Measurements from ENCODE around the gene AGA. TPM values are rescaled to one million over a fixed set of nuclear protein-coding genes. Genes with fewer than 3 reads are reported as not detected.

The AGA gene
- total and polyA plus RNA-seq, 4 donors, result 10.1 to 29.3 (median 19.2) TPM

DNA sequence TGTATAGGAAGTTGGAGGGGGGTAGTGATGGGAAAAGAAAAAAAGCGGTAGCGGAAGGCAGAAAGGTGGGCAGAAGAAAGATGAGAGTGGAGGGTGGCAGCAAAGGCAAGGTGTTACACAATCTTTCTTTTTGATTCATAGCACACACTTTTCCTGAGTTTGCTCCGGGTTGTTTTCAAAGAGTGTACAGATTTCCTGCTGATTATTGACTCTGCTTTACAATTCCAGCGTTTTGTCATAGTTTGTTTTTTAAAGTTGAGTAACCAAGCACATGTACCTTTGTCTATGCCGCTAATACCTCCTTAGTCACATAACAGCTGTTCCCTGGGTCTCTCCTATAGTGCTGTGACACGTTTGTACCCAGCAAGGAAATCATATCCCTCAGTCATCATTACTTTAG, 50.3 kb downstream of the AGA start:
- DNase-seq (no peak), ATAC-seq (ENCODE audit: low FRiP score) (no peak)
- WGBS, 2 donors, result 86 to 87% methylated on average over 6 of the region's 6 CpGs
- no peaks in the 10 kb centered on the region for H3K27me3 ChIP-seq (ENCODE audit: control insufficient read depth in 1 of 2, insufficient read depth in 2 of 2, low read length in 1 of 2)
- no peaks in the 10 kb centered on the region for H3K36me3 ChIP-seq (ENCODE audit: control insufficient read depth in 1 of 2, insufficient read depth in 2 of 2, low read length in 1 of 2)
- no peak overlapping the region for H3K27ac ChIP-seq (ENCODE audit: low read depth in 1 of 2, low read length in 2 of 2)
- H3K9me3 ChIP-seq (ENCODE audit: control insufficient read depth, low read length), result no peaks in the 10 kb centered on the region
- H3K4me3 ChIP-seq (ENCODE audit: low read length in 2 of 2), result no peak overlapping the region
- no peaks in the 10 kb centered on the region for H3K4me1 ChIP-seq (ENCODE audit: control insufficient read depth in 1 of 2, insufficient read depth in 2 of 2, low read length in 2 of 2)
- intact Hi-C loops (cut with DNase I), result no loop called here

GRCh38 chr4:177391287-177391686, 51.0 kb downstream of the AGA start:
- intact Hi-C loops (cut with DNase I), result no loop called here

DNA sequence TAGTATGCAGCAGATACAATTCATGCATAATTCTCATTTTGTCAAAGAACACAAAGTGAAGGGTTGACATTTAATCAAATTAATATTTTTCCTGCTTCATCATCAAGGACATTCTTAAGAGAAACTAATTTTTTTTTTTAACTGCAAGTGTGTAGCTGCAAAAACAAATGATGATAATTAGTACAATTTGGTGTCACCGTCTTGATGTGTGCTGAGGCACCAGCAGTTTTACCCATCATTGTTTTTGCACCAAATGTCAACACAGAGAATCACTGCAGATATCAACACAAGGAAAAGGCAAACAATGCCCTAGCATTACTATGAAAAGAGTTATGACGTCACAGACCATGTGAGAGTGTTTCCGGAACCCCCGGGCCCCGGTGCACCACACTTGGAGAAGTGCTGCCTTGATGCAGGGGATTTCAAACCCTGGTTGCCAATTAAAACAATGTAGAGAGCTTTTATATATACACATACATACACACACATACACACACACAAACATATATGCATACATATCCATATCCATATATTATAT, 55.9 kb downstream of the AGA start:
- intact Hi-C loops (cut with DNase I), result no loop called here
- ATAC-seq (ENCODE audit: low FRiP score), result no peak
- Histone ChIP-seq H3K36me3 (ENCODE audit: control insufficient read depth in 1 of 2, insufficient read depth in 2 of 2, low read length in 1 of 2) (no peaks in the 10 kb centered on the region), H3K4me3 (ENCODE audit: low read length in 2 of 2) (no peak overlapping the region), H3K27ac (ENCODE audit: low read depth in 1 of 2, low read length in 2 of 2) (no peak overlapping the region), H3K27me3 (ENCODE audit: control insufficient read depth in 1 of 2, insufficient read depth in 2 of 2, low read length in 1 of 2) (no peaks in the 10 kb centered on the region), H3K4me1 (ENCODE audit: control insufficient read depth in 1 of 2, insufficient read depth in 2 of 2, low read length in 2 of 2) (peaks cover 0 to 3% of the 10 kb centered on the region in 2 donors), H3K9me3 (ENCODE audit: control insufficient read depth, low read length) (no peaks in the 10 kb centered on the region)
- 14 to 23% methylated on average over 5 of the region's 5 CpGs for WGBS, 2 donors
- no peak for DNase-seq

More at GRCh38 chr4:177391287-177391686, 51.0 kb downstream of the AGA start:
- peaks cover 0 to 2% of the 10 kb centered on the region in 2 donors for H3K4me1 ChIP-seq (ENCODE audit: control insufficient read depth in 1 of 2, insufficient read depth in 2 of 2, low read length in 2 of 2)
- no peak for DNase-seq
- H3K4me3 ChIP-seq (ENCODE audit: low read length in 2 of 2), result no peak overlapping the region
- H3K27ac ChIP-seq (ENCODE audit: low read depth in 1 of 2, low read length in 2 of 2), result no peak overlapping the region
- 22 to 35% methylated on average over 3 of the region's 3 CpGs for WGBS, 2 donors
- no peak for ATAC-seq (ENCODE audit: low FRiP score)
- no peaks in the 10 kb centered on the region for H3K36me3 ChIP-seq (ENCODE audit: control insufficient read depth in 1 of 2, insufficient read depth in 2 of 2, low read length in 1 of 2)
- H3K27me3 ChIP-seq (ENCODE audit: control insufficient read depth in 1 of 2, insufficient read depth in 2 of 2, low read length in 1 of 2), result no peaks in the 10 kb centered on the region
- H3K9me3 ChIP-seq (ENCODE audit: control insufficient read depth, low read length), result no peaks in the 10 kb centered on the region

DNA sequence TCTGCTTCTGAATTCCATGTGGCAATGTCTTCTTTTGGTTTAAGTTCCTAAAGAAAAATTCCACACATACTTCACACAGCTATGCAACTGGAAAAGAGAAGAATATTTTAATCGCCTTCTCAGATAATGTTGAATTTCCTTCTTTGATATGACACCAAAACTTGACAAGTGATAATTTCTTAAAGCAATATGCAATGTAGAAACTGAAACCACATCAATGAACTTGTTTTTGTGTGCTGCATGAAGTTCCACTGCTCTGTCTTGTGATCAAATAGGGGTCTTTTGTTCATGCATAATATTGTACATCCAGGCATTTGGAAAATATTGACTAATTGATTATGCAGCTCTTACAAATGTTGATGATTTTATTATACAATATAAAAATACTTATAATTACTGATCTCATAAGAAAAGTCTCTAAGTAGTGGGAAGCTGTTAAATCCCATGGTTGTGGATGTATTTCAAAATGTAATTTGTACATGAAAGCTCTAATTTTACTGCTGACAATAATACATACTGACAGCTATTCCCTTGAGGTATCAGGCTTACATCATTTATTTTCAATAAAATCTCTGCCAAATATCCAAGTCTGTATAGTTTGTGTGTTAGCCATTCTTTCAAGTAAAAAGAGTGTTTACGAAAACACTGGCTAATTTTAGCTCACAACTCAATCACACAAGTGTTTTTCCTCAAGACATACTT, 56.5 kb downstream of the AGA start:
- no peaks in the 10 kb centered on the region for H3K27me3 ChIP-seq (ENCODE audit: control insufficient read depth in 1 of 2, insufficient read depth in 2 of 2, low read length in 1 of 2)
- H3K4me3 ChIP-seq (ENCODE audit: low read length in 2 of 2), result no peak overlapping the region
- no peaks in the 10 kb centered on the region for H3K9me3 ChIP-seq (ENCODE audit: control insufficient read depth, low read length)
- DNase-seq (no peak), ATAC-seq (ENCODE audit: low FRiP score) (no peak)
- intact Hi-C loops (cut with DNase I), result no loop called here
- 12 to 19% methylated on average over 2 of the region's 2 CpGs for WGBS, 2 donors
- no peaks in the 10 kb centered on the region for H3K36me3 ChIP-seq (ENCODE audit: control insufficient read depth in 1 of 2, insufficient read depth in 2 of 2, low read length in 1 of 2)
- no peak overlapping the region for H3K27ac ChIP-seq (ENCODE audit: low read depth in 1 of 2, low read length in 2 of 2)
- peaks cover 0 to 3% of the 10 kb centered on the region in 2 donors for H3K4me1 ChIP-seq (ENCODE audit: control insufficient read depth in 1 of 2, insufficient read depth in 2 of 2, low read length in 2 of 2)

DNA sequence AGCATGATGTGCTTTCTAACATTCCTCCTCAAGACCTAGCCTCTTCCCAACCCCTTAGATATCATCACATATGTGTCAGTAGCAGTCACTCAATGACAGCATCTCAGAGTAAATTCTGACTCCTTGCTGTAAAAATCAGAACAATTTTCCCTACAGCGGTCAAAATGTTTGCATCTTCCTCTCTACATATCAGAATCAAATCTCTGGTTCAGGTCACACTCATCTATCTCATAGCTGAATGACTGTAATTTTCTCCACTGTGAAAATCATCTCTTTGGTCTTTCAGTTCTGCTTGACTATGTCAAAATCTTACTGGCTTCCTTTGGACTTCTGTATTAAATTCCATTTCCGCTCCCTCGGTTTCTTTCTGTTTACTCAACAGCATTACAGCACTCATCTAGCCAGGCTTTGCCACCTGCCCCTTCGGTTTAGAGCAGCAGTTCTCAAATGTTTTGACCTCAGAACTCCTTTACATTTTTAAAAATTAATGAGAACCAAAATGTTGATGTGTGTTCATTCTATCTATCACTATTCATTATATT, 57.3 kb downstream of the AGA start:
- Histone ChIP-seq H3K4me1 (ENCODE audit: control insufficient read depth in 1 of 2, insufficient read depth in 2 of 2, low read length in 2 of 2) (peaks cover 0 to 3% of the 10 kb centered on the region in 2 donors), H3K9me3 (ENCODE audit: control insufficient read depth, low read length) (no peaks in the 10 kb centered on the region), H3K4me3 (ENCODE audit: low read length in 2 of 2) (no peak overlapping the region), H3K36me3 (ENCODE audit: control insufficient read depth in 1 of 2, insufficient read depth in 2 of 2, low read length in 1 of 2) (no peaks in the 10 kb centered on the region), H3K27me3 (ENCODE audit: control insufficient read depth in 1 of 2, insufficient read depth in 2 of 2, low read length in 1 of 2) (no peaks in the 10 kb centered on the region), H3K27ac (ENCODE audit: low read depth in 1 of 2, low read length in 2 of 2) (no peak overlapping the region)
- intact Hi-C loops (cut with DNase I), result no loop called here
- WGBS, 2 donors, result 68 to 71% methylated on average over 4 of the region's 4 CpGs
- no peak for ATAC-seq (ENCODE audit: low FRiP score)
- no peak for DNase-seq

DNA sequence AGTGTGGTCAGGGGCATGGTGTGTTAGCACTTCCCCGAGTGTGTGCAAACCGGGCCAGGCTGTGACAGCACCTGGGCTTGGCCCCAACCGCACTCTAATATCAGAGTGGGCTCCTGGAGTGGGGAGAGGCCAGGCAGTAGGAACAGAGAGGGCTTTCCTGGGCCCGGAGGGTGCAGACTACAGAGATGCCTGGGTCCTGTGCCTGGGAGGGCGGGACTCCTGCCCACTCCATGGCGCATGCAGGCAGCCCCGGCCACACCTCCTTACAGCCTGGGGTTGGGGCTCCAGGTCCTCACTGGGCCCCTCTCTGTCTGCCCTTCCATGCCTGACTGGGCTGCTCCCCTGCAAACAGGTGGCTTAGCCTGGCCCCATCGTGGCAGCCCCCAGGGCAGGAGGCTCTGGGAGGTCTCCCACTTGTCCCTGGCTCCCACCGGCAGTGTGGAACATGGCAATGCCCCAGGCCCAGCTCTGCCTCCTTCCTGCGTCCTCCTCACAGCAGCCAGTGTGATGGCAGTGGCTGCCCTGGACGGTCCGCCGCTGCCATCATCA, 60.4 kb downstream of the AGA start:
- H3K27me3 ChIP-seq (ENCODE audit: control insufficient read depth in 1 of 2, insufficient read depth in 2 of 2, low read length in 1 of 2), result no peaks in the 10 kb centered on the region
- intact Hi-C loops (cut with DNase I), result no loop called here
- no peaks in the 10 kb centered on the region for H3K9me3 ChIP-seq (ENCODE audit: control insufficient read depth, low read length)
- ATAC-seq (ENCODE audit: low FRiP score) (no peak), DNase-seq (no peak)
- H3K27ac ChIP-seq (ENCODE audit: low read depth in 1 of 2, low read length in 2 of 2), result no peak overlapping the region
- 96 to 97% methylated on average over 13 of the region's 13 CpGs for WGBS, 2 donors
- no peak overlapping the region for H3K4me3 ChIP-seq (ENCODE audit: low read length in 2 of 2)
- no peaks in the 10 kb centered on the region for H3K36me3 ChIP-seq (ENCODE audit: control insufficient read depth in 1 of 2, insufficient read depth in 2 of 2, low read length in 1 of 2)
- H3K4me1 ChIP-seq (ENCODE audit: control insufficient read depth in 1 of 2, insufficient read depth in 2 of 2, low read length in 2 of 2), result peaks cover 0 to 3% of the 10 kb centered on the region in 2 donors

Other genes starting within 250 kb of the AGA start
- gene NEIL3, start 132.6 kb downstream of the AGA start, total RNA-seq, result under 1 TPM; 0.39 to 0.99 TPM
- gene NEIL3, start 132.6 kb downstream of the AGA start, polyA plus RNA-seq, result under 1 TPM in 1 of 2 donors, not detected in 1; 0.28 TPM